GM20000 (cell line): ENCODE data around the gene SYT1.
"Not testable (repeated sequence)": the region's sequence is repeated elsewhere in the genome, so short reads cannot be mapped to it uniquely, and the experiment has no call there.

ENCODE experiments used
- DNase-seq: peaks from one replicate; pipeline ENCODE4 v3.0.0; 2012; ENCODE audit warnings: low spot score
- TF ChIP-seq, protein P1 (sequence below): IDR thresholded peaks from 2 replicates; pipeline ENCODE4 v1.5.1; 2012; ENCODE audit warnings: mild to moderate bottlenecking, control low read depth; ENCODE audit errors: extremely low read depth, missing control alignments

SYT1 gene

DNA sequence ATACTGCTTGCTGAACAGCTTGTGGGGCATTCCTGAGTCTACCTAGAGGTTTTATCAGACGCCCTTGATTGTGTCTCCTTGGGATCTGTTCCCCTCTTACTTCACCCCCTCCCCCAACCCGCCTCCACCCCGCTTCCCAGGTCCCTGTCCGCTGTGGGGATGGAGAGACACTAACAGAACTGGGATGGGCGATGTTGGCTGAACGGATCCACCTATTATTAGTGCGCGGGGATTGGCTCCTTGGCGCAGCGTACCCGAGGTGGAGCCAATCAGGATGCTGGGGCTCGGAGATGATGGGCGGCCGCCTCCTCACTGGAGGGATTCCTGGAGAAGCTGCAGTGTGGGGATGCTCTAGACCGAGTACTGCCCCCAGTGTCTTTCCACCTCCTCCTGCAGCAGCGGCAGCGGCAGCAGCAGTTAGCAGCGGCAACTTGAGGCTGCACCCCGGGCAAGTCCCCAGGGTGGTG is at the start of gene SYT1:
TSS of gene SYT1 (plus strand) at position 372 of the 467 bp plus-strand sequence.
- no peak for DNase-seq
- TF ChIP-seq, protein P1, sequence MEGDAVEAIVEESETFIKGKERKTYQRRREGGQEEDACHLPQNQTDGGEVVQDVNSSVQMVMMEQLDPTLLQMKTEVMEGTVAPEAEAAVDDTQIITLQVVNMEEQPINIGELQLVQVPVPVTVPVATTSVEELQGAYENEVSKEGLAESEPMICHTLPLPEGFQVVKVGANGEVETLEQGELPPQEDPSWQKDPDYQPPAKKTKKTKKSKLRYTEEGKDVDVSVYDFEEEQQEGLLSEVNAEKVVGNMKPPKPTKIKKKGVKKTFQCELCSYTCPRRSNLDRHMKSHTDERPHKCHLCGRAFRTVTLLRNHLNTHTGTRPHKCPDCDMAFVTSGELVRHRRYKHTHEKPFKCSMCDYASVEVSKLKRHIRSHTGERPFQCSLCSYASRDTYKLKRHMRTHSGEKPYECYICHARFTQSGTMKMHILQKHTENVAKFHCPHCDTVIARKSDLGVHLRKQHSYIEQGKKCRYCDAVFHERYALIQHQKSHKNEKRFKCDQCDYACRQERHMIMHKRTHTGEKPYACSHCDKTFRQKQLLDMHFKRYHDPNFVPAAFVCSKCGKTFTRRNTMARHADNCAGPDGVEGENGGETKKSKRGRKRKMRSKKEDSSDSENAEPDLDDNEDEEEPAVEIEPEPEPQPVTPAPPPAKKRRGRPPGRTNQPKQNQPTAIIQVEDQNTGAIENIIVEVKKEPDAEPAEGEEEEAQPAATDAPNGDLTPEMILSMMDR = no peak

GRCh38 chr12:78818487-78818886 is 46.1 kb upstream of the SYT1 start:
- DNase-seq = no peak
- TF ChIP-seq, protein P1 = no peak

DNA sequence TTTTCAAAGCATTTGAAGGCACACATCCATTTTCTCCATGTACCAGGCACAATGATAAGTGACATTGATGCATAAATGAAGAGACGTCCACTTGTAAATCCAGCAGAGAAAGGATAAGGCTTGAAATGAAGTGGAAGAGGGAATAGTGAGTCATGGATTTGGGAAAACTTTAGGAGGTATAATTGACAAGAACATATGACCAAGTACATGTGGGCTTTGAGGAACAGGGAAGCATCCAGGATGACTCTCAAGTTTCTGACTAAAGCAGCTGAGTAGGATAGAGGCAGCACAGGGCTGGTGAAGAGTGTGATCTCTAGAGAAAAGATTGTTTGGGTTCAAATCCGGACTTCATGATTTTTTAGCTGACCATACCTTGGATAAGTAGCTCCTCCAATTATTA is 43.6 kb upstream of the SYT1 start:
- DNase-seq = no peak
- TF ChIP-seq, protein P1 = no peak

DNA sequence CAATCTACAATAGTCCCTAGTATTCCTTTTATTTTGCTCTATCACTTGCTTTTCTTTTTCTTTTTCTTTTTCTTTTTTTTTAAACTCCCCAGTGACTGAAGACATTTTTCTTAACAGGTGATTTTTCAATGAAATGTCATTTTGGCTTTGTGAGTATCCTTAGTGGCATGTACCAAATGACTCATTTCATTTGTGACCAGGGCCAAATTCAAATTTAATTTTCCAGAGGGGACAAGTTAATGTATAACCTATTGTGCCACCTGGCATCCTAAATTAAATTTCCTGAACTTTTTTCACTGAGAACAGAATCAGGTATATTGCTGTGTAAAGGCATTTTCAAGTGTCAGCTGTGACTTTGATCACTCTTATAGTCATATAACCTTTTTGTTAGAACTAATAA is 39.7 kb upstream of the SYT1 start:
- no peak for DNase-seq
- TF ChIP-seq, protein P1 = no peak

DNA sequence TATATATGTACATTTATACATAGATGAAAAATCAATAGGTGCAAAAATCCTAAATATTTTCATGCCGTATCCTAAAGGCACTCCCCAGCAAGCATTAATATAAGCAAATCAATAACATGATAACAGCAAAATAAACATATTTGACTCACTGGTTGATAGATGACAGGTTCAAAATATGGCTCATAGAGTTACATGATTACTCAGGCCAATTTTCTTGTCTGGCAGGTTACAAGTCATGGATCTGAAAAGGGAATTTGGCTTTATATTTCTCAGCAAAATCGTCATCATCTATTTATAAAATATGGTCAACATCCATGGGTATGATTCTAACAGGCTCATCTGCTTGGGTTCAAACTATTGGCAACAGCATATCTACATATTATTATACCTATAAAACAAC is 34.9 kb upstream of the SYT1 start:
- no peak for DNase-seq
- TF ChIP-seq, protein P1 = no peak

DNA sequence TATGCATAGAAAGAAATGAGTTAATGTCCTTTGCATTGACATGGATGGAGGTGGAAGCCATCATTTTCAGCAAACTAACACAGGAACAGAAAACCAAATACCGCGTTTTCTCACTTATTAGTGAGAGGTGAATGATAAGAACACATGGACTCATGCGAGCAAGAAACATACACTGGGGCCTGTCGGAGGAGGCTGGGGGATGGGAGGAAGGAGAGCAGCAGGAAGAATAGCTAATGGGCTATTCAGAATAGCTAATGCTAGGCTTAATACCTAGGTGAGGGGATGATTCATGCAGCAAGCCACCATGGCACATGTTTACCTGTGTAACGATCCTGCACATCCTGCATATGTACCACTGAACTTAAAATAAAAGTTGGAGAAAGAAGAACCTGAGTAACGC is 29.1 kb upstream of the SYT1 start:
- no peak for DNase-seq
- TF ChIP-seq, protein P1 = no peak

- DNase-seq = not testable (repeated sequence)
Measured at GRCh38 chr12:78840518-78841019, 24.0 kb upstream of the SYT1 start.

DNA sequence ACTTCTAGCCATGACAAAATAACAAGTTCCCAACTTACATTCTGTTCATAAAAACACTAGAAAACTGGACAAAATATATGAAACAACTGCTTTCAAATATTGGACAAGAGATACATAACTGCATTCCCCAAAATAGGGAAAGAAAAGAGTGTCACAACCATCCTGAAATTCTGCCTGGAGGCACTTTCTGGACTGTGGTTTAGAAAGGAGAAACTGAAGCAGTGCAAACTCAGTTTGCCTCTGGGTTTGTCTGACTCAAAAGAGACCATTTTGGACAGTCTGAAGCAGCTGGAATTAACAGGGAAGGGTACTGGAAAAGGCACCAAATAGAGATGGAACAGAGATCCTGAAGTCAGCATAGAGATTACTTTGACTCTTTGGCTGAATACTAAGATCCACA is 11.3 kb upstream of the SYT1 start:
- TF ChIP-seq, protein P1 = no peak
- DNase-seq = no peak
